Stimulated activated CD8-positive, alpha-beta memory T cell treated with anti-CD3 and anti-CD28 coated beads, Interleukin-2, amount 100 ng/mL, for 1 hour (primary cell): ENCODE measurements around the gene MARK3.
A peak's percentile ranks its signal among the peaks of the same experiment; 100 is the strongest.

Source experiments
- DNase-seq, 2 donors: peaks; one replicate each; pipeline ENCODE4 v3.0.0-alpha.2; 2020; ENCODE audit warnings: low read depth in 2 of 2

MARK3 gene

GRCh38 chr14:103488071-103488470 lies 102.9 kb downstream of the MARK3 start:
- no peak for DNase-seq

DNA sequence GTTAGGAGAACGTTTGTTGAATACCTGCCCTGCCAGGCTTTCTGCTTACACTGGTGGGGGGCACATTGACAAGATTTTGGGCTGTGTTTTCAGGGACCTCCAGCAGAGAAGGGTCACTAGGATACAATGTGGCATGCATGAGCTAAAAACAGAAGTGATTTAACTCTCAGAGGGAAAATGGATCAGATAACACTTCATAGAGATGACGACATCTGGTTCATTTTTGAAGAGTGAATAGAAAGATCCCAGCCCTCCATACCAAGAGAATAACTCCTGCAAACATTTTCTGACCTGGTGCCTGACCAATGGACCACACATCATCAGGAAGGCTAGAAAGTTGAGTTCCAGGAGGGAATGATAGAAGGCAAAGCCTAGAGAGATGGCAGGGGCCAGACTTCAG lies 103.7 kb downstream of the MARK3 start:
- DNase-seq = no peak

- no peak for DNase-seq
Measured at GRCh38 chr14:103489621-103490020, 104.4 kb downstream of the MARK3 start.

- DNase-seq = no peak
Measured at GRCh38 chr14:103491691-103492090, 106.5 kb downstream of the MARK3 start.

- no peak for DNase-seq
Measured at GRCh38 chr14:103492156-103492925, 107.1 kb downstream of the MARK3 start.

DNA sequence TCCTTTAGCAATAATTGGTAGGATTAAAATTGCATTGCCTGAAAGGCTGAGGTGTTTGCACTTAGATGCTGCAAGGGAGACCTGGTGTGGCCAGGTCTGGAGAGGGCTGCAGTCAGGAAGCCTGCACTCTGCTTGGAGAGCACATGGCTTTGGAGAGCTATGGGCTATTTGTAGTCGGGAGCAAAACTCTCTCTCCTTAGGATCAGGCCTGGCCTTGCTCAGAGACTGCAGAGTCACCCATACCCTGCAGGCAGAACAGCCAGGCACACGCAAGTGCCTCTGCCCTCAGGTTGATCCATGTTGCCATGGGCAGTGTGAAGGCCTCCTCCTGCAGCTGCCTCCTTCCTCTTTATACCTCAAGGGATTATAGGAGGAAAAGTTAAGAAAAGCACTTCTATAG lies 110.6 kb downstream of the MARK3 start:
- DNase-seq = no peak

- DNase-seq = no peak
Measured at GRCh38 chr14:103496776-103497175, 111.6 kb downstream of the MARK3 start.

- DNase-seq = no peak
Measured at GRCh38 chr14:103499709-103500108, 114.5 kb downstream of the MARK3 start.

DNA sequence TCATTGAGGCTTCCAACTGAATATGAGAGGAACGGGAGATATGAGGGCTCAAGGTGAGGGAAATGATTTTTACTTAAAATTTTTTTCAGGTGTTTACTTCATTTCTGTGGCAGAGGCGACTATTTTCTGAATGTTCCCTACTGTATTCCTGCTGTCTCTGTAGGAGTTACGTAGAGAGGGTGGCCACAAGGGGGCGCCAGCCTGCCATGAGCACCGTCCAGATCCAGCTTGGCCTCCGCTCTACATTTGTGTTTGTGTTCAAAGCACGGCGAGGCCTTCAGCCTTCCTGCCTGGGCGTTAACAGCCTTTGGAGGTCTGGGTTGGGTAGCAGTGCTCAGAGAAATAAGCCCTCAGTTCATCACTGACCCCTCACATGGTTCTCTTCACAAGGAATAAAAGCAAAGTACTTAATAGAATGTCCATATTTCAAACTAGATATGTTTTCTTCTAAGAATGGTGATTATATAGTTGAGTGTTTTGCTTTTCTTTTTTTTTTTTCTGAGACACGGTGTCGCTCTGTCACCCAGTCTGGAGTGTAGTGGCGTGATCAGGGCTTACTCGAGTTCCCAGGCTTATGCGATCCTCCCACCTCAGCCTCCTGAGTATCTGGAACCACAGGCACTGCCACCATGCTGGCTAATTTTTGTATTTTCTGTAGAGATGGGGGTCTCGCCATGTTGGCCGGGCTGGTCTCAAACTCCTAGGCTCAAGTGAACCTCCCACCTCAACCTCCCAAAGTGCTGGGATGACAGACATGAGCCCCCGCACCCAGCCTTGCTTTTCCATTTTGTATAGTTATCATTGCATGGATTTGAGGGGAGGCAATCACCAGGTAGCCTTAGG lies 115.2 kb downstream of the MARK3 start:
- DNase-seq = peak; percentile 57 to 66

- no peak for DNase-seq
Measured at GRCh38 chr14:103501041-103501870, 116.0 kb downstream of the MARK3 start.

GRCh38 chr14:103501921-103502669 lies 116.9 kb downstream of the MARK3 start:
- no peak for DNase-seq

GRCh38 chr14:103502877-103503276 lies 117.7 kb downstream of the MARK3 start:
- no peak for DNase-seq

DNA sequence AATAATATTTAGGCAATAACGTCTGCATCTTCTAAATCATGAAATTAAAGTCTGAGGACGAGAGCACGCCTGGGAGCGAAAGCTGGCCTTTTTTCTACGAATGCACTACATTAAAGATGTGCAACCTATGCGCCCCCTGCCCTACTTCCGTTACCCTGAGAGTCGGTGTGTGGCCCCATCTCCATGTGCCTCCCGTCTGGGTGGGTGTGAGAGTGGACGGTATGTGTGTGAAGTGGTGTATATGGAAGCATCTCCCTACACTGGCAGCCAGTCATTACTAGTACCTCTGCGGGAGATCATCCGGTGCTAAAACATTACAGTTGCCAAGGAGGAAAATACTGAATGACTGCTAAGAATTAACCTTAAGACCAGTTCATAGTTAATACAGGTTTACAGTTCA lies 118.1 kb downstream of the MARK3 start:
- DNase-seq = no peak

DNA sequence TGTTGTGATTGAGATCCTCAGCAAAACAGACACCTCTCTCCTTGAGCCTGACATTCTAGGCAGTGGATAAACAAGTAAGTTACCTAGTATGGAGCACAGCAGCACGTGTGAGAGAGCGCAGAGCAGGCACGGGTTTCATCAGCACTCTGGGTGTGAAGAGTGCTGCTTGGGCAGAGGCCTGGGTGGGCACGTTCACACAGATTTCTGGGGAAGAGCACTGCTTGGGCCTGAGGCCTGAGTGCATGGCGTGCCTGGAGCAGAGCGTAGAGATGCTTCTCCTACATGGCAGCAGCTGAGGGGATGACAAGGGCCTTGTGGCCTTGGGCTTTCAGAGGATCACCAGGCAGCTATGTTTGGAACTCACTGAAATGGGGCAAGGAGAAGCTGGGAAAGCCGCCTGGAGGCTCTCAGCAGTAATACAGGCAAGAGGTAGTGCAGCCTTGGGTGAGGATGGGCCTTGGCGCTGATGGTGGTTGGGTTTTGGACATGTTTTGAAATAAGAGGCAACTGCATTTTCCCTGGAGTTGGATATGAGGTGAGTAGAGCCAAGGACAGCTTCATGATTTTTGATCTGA lies 119.9 kb downstream of the MARK3 start:
- DNase-seq = no peak

DNA sequence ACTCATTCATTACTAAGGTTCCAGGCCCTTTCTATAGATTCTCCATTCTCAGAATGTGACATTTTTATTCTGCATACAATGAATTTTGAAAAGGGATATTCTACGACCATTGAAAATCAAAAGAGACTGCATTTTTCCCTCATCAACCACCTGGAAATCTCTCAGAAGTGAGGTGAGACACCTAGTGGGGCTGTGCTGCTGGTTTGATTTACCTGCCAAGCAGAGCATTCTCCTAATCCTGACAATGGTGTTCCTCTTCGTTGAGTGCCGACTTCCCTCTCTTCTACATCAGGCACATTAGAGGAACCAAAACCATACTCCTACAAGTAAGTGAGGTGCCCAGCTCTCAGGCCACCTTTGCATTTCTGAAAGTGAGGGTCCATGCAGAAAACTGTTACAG lies 122.5 kb downstream of the MARK3 start:
- DNase-seq = no peak

GRCh38 chr14:103508521-103509329 lies 123.5 kb downstream of the MARK3 start:
- no peak for DNase-seq

DNA sequence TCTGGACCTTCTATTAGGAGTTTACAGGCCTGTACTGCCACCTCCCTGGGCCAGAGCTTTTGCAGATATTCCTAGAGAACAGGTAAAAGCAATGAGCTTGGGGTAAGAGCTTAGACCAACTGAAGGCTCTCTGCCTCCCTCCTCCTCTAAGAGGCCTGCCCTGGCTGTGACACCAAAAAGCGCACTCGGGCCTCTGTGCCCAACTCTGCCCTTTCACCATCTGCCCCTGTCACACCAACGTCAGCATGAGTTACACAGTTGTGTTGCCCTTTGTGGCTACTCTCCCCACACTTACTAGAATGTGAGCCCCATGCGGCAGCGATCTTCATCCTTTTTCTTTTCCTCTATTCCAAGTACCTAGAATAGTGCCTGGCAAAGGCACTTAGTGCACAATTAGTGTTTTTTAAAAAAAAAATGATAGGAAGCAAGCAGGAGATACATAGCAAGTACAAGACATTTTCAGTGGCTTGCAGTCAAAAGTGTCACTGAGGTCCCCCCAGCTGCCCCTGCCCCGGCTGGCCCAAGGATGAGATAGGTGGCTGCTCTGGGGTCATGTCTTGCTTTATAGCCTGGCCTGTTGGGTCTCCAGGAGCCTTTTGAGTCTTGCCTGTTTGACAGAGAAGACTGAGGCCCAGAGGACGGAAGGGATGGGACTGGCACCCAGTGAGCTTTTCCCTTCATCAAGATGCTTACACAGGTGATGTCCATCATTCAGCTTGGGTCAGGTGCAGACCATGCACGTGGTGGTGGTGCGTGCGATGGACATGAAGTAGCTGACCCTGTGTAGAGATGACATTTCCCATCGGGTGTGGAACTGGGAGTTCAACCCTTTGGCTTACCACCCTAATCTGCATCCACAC lies 124.9 kb downstream of the MARK3 start:
- no peak for DNase-seq

GRCh38 chr14:103510724-103511693 lies 125.8 kb downstream of the MARK3 start:
- no peak for DNase-seq
